Heart left ventricle (tissue), 16 donors: Measurements from ENCODE around the gene DGUOK. TPM values are rescaled to one million over a fixed set of nuclear protein-coding genes. Genes with fewer than 3 reads are reported as not detected.

ENCODE experiments used
- ATAC-seq, 4 donors: fragments of 200-7000 bp; cut with Tn5 transposase; one replicate each; pipeline ENCODE4 v1.9.1; 2020 to 2022; ENCODE audit warnings: moderate library complexity in 4 of 4, mild to moderate bottlenecking in 3 of 4, moderate number of reproducible peaks in 1 of 4
- DNase-seq, 5 donors: peaks; one replicate each; pipeline ENCODE4 v3.0.0-alpha.2; 2020
- H3K27ac ChIP-seq, 12 donors: fragments of 200-600 bp; sonication (generic) in 4 of 12; one replicate each; pipeline versions ENCODE4 v1.5.0 to v1.8.0; 2016 to 2022; ENCODE audit warnings: mild to moderate bottlenecking in 2 of 12
- H3K27me3 ChIP-seq, 9 donors: fragments of 200-600 bp; sonication (generic) in 2 of 9; one replicate each; pipeline versions ENCODE4 v1.5.1 to v1.8.0; 2016 to 2022; ENCODE audit warnings: mild to moderate bottlenecking in 3 of 9
- H3K36me3 ChIP-seq, 9 donors: fragments of 200-600 bp; sonication (generic) in 2 of 9; one replicate each; pipeline versions ENCODE4 v1.5.0 to v1.8.0; 2018 to 2022; ENCODE audit warnings: mild to moderate bottlenecking in 2 of 9
- H3K4me1 ChIP-seq, 12 donors: fragments of 200-600 bp; sonication (generic) in 4 of 12; one replicate each; pipeline versions ENCODE4 v1.5.0 to v1.8.0; 2016 to 2022; ENCODE audit warnings: mild to moderate bottlenecking in 3 of 12
- H3K4me3 ChIP-seq, 12 donors: fragments of 200-600 bp; sonication (generic) in 4 of 12; one replicate each; pipeline versions ENCODE4 v1.5.0 to v1.8.0; 2017 to 2022; ENCODE audit warnings: mild to moderate bottlenecking in 9 of 12, moderate library complexity in 4 of 12
- H3K9me3 ChIP-seq, 12 donors: fragments of 200-600 bp; sonication (generic) in 4 of 12; one replicate each; pipeline versions ENCODE4 v1.5.0 to v1.8.0; 2016 to 2022; ENCODE audit warnings: mild to moderate bottlenecking in 1 of 12
- POLR2A ChIP-seq, 2 donors: fragments of 450-650 bp; IDR thresholded peaks; one replicate each; pipeline ENCODE4 v1.6.1; 2017; ENCODE audit warnings: antibody characterized with exemption in 2 of 2, mild to moderate bottlenecking in 2 of 2, moderate library complexity in 2 of 2
- WGBS, 4 donors: extraction: QIAGEN DNeasy Blood & Tissue Kit in 2 of 4; methylation state at CpG; one replicate each; pipeline versions ENCODE4 v1.1.5 to v1.1.7; 2013 to 2018; 5-methylcytosine and 5-hydroxymethylcytosine counted together
- intact Hi-C, 10 donors: fragments of 100-400 bp; cut with DNase I; formaldehyde crosslinking; loops; one replicate each; pipeline versions ENCODE4 v1.11.1 to v1.14.2; 2022
- polyA plus RNA-seq, 2 donors: library from polyadenylated mRNA; stranded (reverse); fragments of 200-250 nt; gene quantifications; one replicate each; pipeline ENCODE4 v1.2.3, GENCODE V29; 2013
- total RNA-seq, 9 donors: library from RNA; depleted of rRNA in 2 of 9; stranded (reverse); fragments of >200 nt in 2 of 9; fragmentation: NEBNext Ultra II Directional in 3 of 9; extraction: Animal tissue kit (Norgen Biotek cat#: 25700) in 3 of 9; gene quantifications; one replicate each; pipeline versions ENCODE4 v1.1.0 to v1.2.4, GENCODE V29; 2016 to 2023
- TF ChIP-seq, protein P1 (sequence below), 12 donors: fragments of 200-600 bp; sonication (generic) in 4 of 12; IDR thresholded peaks; one replicate each; pipeline versions ENCODE4 v1.5.0 to v1.8.0; 2018 to 2022; ENCODE audit warnings: antibody characterized with exemption in 12 of 12, mild to moderate bottlenecking in 5 of 12
- donor health status: ischemic (EF 13 %, LVEDD 7.1; RV severe dilation, severe dysfunction).
- donor health status: healthy with polysubstance abuse.
- donor health status: DM: no; HTN: yes; CAD: no.
- donor health status: DM: no; HTN: no; CAD: no.
- donor health status: ischemic (EF 25% LVEDD 6.9; RV normal size, moderate dysfunction).
- donor health status: ischemic (EF 25% LVEDD 5.7; RV mildly dilated, moderate dysfunction).
- donor health status: healthy.
- donor health status: DM: yes; HTN: yes; CAD: no.
- donor health status: ischemic (EF 35%, LVEDD 5.7; RV mildly dilated, moderate dysfunction).
- donor health status: nonischemic (EF 11% LVEDD 7.7; RV severe dilation, severe dysfunction).
- donor health status: DM: yes; HTN: yes; CAD: no.
- donor health status: PGD.
- donor health status: ischemic (EF 29% LVEDD 5.4; RV normal size, mild dysfunction).
- donor health status: nonischemic (EF 23%, LVEDD 6.1; RV moderate dilation, normal function).

The DGUOK gene
- total and polyA plus RNA-seq, 11 donors: 22.6 to 49.2 (median 26.1) TPM

DNA sequence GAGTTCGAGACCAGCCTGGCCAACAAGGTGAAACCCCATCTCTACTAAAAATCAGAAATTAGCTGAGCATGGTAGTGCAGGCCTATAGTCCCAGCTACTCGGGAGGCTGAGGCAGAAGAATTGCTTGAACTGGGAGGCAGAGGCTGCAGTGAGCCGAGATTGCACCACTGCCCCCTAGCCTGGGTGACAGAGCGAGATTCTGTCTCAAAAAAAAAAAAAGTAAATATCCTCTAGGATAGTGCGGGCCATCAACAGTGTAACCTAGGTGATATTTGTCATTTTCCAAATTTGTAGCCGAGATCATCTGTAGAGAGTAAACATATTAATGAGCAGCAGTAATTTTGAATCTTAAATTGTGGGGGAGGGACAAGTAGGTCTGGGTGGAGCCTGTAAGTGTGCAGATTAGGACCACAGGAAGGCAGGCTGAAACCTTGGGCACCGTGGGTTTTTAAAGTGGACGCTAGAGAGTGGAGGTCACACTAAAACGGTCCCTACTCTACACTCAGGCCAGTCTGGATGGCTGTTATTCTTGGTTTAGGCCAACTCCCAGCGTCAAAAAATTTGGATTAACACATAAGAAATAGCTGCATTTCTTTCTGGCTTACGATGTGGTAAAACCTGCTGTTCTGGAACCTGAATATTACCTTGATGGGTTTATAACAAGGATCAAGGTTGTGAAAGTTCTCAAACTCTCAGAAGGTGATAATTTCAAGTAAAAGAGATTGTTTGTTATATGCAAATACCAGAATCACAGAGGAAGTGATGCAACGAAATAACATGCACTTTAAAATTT, 35.3 kb downstream of the DGUOK start:
- H3K27ac ChIP-seq: no peak overlapping the region
- H3K4me3 ChIP-seq: no peak overlapping the region
- H3K4me1 ChIP-seq: no peaks in the 10 kb centered on the region
- TF ChIP-seq, protein P1, sequence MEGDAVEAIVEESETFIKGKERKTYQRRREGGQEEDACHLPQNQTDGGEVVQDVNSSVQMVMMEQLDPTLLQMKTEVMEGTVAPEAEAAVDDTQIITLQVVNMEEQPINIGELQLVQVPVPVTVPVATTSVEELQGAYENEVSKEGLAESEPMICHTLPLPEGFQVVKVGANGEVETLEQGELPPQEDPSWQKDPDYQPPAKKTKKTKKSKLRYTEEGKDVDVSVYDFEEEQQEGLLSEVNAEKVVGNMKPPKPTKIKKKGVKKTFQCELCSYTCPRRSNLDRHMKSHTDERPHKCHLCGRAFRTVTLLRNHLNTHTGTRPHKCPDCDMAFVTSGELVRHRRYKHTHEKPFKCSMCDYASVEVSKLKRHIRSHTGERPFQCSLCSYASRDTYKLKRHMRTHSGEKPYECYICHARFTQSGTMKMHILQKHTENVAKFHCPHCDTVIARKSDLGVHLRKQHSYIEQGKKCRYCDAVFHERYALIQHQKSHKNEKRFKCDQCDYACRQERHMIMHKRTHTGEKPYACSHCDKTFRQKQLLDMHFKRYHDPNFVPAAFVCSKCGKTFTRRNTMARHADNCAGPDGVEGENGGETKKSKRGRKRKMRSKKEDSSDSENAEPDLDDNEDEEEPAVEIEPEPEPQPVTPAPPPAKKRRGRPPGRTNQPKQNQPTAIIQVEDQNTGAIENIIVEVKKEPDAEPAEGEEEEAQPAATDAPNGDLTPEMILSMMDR (IDR thresholded peaks at IDR 0.05): no peak
- no peak for TF ChIP-seq POLR2A (IDR thresholded peaks at IDR 0.05)
- 88 to 91% (median 91%) methylated on average over 12 of the region's 12 CpGs for WGBS, 4 donors
- ATAC-seq: no peak
- H3K9me3 ChIP-seq: peaks cover 0 to 10% (median 0%) of the 10 kb centered on the region in 12 donors
- H3K36me3 ChIP-seq: peaks cover 0 to 39% (median 30%) of the 10 kb centered on the region in 9 donors
- DNase-seq: no peak
- intact Hi-C loops: no loop called here
- no peaks in the 10 kb centered on the region for H3K27me3 ChIP-seq

DNA sequence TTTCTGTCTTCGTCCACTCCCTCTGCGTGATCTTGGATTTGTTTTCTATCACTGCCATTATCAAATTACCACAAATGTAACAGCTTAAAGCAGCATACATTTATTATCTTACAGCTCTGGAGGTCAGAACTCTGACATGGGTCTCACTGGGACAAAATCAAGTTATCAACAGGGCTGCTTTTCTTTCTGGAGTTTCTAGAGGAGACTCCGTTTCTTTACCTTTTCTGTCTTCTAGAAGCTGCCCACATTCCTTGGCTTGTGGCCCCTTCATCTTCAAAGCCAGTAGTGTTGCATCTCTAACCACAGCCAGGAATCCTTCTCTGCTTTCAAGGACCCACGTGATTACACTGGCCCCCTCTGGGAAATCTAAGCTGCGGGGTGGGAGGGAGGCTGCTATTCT, 36.1 kb downstream of the DGUOK start:
- Histone ChIP-seq H3K9me3 (peaks cover 0 to 10% (median 0%) of the 10 kb centered on the region in 12 donors), H3K36me3 (peaks cover 0 to 31% (median 23%) of the 10 kb centered on the region in 9 donors), H3K4me3 (no peak overlapping the region), H3K4me1 (peaks cover 0 to 4% (median 0%) of the 10 kb centered on the region in 12 donors), H3K27me3 (no peaks in the 10 kb centered on the region), H3K27ac (no peak overlapping the region)
- 64 to 89% (median 73%) methylated on average over 5 of the region's 5 CpGs for WGBS, 4 donors
- ATAC-seq: no peak
- intact Hi-C loops: no loop called here
- no peak for TF ChIP-seq POLR2A (IDR thresholded peaks at IDR 0.05)
- TF ChIP-seq, protein P1 (IDR thresholded peaks at IDR 0.05): no peak
- no peak for DNase-seq

DNA sequence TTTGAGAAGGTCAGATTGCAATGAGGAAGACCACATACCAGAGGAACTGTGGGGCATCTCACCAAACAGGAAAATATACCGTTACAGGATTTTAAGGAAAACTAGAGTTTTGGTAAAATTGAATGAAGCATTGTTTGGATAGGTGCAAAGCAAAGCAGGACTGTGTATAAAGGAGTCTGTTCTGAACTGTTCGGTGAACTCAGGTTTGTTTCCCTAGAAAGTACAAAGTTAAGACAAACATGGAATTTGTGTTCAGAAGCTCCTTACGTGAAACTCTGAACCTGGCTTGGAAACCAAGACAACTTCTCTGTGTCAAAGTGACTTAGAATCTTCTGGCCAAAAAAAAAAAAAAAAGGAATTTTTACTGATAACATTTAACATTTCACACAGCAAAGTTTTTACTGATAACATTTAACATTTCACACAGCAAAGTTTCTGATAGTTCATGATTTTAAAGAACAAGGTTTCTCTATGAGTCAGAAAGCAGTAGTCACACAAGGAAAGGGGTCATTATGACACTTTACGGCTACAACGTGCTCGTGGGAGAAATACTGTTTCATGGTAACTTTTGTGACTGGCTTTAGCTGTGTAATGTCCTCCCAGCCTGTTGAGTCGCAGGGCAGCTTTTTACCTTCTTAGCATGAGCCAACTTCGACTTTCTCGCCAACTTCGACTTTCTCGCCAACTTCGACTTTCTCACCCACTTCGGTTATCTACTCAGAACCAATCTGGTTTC, 36.9 kb downstream of the DGUOK start:
- intact Hi-C loops: no loop called here
- no peak for DNase-seq
- Histone ChIP-seq H3K36me3 (peaks cover 0 to 24% (median 15%) of the 10 kb centered on the region in 9 donors), H3K4me1 (peaks cover 0 to 6% (median 0%) of the 10 kb centered on the region in 12 donors), H3K27ac (no peak overlapping the region), H3K27me3 (no peaks in the 10 kb centered on the region), H3K9me3 (peaks cover 0 to 10% (median 0%) of the 10 kb centered on the region in 12 donors), H3K4me3 (no peak overlapping the region)
- TF ChIP-seq, protein P1 (IDR thresholded peaks at IDR 0.05): no peak
- no peak for TF ChIP-seq POLR2A (IDR thresholded peaks at IDR 0.05)
- WGBS, 4 donors: 84 to 88% (median 86%) methylated on average over 13 of the region's 13 CpGs
- no peak for ATAC-seq

DNA sequence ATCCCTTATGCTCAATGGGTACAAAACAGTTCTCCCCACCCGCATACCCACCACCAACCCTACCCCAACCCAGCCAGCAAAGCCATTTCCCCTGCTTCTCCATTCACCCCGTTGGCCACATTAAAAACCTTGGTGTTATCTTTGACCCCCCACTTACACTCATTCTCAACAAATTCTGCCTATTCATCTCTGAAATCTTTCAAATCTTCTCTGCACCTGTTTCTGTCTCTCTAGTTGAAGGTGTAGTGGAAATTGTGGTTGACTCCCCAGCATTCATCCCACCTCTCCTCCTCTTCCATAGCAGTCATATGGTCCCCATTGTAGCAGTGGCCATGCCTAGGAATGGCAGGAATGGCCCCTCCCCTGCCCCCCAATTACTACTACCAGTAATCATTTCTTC, 37.5 kb downstream of the DGUOK start:
- Histone ChIP-seq H3K4me1 (peaks cover 0 to 10% (median 0%) of the 10 kb centered on the region in 12 donors), H3K4me3 (no peak overlapping the region), H3K27ac (no peak overlapping the region), H3K9me3 (peaks cover 0 to 10% (median 0%) of the 10 kb centered on the region in 12 donors), H3K27me3 (no peaks in the 10 kb centered on the region), H3K36me3 (peaks cover 0 to 17% (median 9%) of the 10 kb centered on the region in 9 donors)
- intact Hi-C loops: no loop called here
- no peak for ATAC-seq
- DNase-seq: no peak
- TF ChIP-seq, protein P1 (IDR thresholded peaks at IDR 0.05): no peak
- TF ChIP-seq POLR2A (IDR thresholded peaks at IDR 0.05): no peak
- WGBS, 4 donors: 80 to 92% (median 85%) methylated on average over 2 of the region's 2 CpGs
